GM12891 (cell line): ENCODE measurements around the gene TRMT10A.

Experiments
- PAX5 ChIP-seq: IDR thresholded peaks from 2 replicates; pipeline ENCODE4 v1.6.1; 2011; ENCODE audit warnings: low read length, moderate library complexity, mild to moderate bottlenecking; ENCODE audit not compliant: insufficient read depth, severe bottlenecking
- POLR2A ChIP-seq: IDR thresholded peaks from 2 replicates; pipeline ENCODE4 v1.6.1; 2011; ENCODE audit warnings: low read depth, low read length, control low read depth
- POLR2AphosphoS5 ChIP-seq: IDR thresholded peaks from 2 replicates; pipeline ENCODE4 v1.6.1; 2011; ENCODE audit warnings: low read depth, low read length, control low read depth
- POU2F2 ChIP-seq: IDR thresholded peaks from 2 replicates; pipeline ENCODE4 v1.6.1; 2011; ENCODE audit warnings: low read depth, mild to moderate bottlenecking, control low read depth, low read length, moderate library complexity
- SPI1 ChIP-seq: IDR thresholded peaks from 2 replicates; pipeline ENCODE4 v1.6.1; 2011; ENCODE audit warnings: low read depth, low read length, control low read depth
- TAF1 ChIP-seq: IDR thresholded peaks from 2 replicates; pipeline ENCODE4 v1.6.1; 2011; ENCODE audit warnings: low read depth, low read length, control low read depth

DNA sequence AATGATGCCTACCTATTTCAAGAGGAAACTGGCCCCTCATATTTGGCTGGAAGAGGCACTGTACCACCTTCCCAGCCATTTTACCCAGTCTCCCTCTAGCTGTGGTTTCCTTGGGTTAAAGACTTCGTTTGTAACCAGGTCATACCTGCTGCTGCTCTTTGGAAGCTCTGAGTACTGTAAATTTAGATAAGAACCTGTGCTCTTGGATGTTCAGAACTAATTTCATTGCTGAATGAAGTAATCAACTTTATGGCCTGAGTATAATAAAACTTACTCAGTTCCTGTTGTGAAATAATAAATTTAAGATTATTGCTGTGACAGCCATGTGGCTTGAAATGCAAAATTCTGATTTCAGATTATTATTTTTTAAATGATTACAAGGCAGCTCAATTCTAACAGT is 23.0 kb upstream of the TRMT10A start:
- TF ChIP-seq TAF1 (no peak), POLR2A (no peak), POLR2AphosphoS5 (no peak), POU2F2 (no peak), SPI1 (no peak), PAX5 (no peak)
